Activated CD8-positive, alpha-beta memory T cell treated with anti-CD3 and anti-CD28 coated beads, Interleukin-2, amount 10 ng/mL, durations not matched to agents 7 days and 5 days (primary cell): Measurements from ENCODE around the gene BCAS1. TPM values are rescaled to one million over a fixed set of nuclear protein-coding genes. Genes with fewer than 3 reads are reported as not detected.

ENCODE experiments used
- ATAC-seq: fragments of 150-1000 bp; cut with Tn5 transposase; one replicate; pipeline ENCODE4 v1.10.0; 2021; ENCODE audit warnings: moderate library complexity
- CTCF ChIA-PET: fragments of 350-600 bp; sonication (Branson Sonifier 250); formaldehyde crosslinking; loops from one replicate; lab custom pipeline; 2021; ENCODE audit warnings: antibody characterized with exemption; lab: Charles Lee
- DNase-seq: peaks from one replicate; pipeline ENCODE4 v3.0.0-alpha.2; 2020
- H3K27ac Mint-ChIP-seq: one replicate; pipeline ENCODE4 v1.8.0; 2021; ENCODE audit warnings: mild to moderate bottlenecking, mixed read lengths
- H3K27me3 Mint-ChIP-seq: one replicate; pipeline ENCODE4 v1.8.0; 2021; ENCODE audit warnings: mixed read lengths
- H3K36me3 Mint-ChIP-seq: one replicate; pipeline ENCODE4 v1.8.0; 2021; ENCODE audit warnings: mild to moderate bottlenecking, mixed read lengths
- H3K4me1 Mint-ChIP-seq: one replicate; pipeline ENCODE4 v1.8.0; 2021; ENCODE audit warnings: mixed read lengths
- H3K4me3 Mint-ChIP-seq: one replicate; pipeline ENCODE4 v1.8.0; 2021; ENCODE audit warnings: mild to moderate bottlenecking, moderate library complexity, mixed read lengths
- H3K9me3 Mint-ChIP-seq: one replicate; pipeline ENCODE4 v1.8.0; 2022; ENCODE audit warnings: low read depth, mixed read lengths
- total RNA-seq, 2 experiments: library from RNA; stranded (reverse); gene quantifications; one replicate each; pipeline ENCODE4 v1.2.3, GENCODE V29; 2021

BCAS1 gene
- total RNA-seq, 2 experiments from 2014 or later, result 0.14 TPM; not detected in 1

- H3K9me3 Mint-ChIP-seq, result no peaks in the 10 kb centered on the region
- no peak overlapping the region for H3K4me3 Mint-ChIP-seq
- no peaks in the 10 kb centered on the region for H3K36me3 Mint-ChIP-seq
- ATAC-seq, result no peak
- no peaks in the 10 kb centered on the region for H3K4me1 Mint-ChIP-seq
- no peak overlapping the region for H3K27ac Mint-ChIP-seq
- CTCF ChIA-PET, result no interaction called here
- H3K27me3 Mint-ChIP-seq, result peaks cover 50% of the 10 kb centered on the region
- DNase-seq, result no peak
These were observed 77.1 kb downstream of the BCAS1 start for GRCh38 chr20:53993310-53993709.

DNA sequence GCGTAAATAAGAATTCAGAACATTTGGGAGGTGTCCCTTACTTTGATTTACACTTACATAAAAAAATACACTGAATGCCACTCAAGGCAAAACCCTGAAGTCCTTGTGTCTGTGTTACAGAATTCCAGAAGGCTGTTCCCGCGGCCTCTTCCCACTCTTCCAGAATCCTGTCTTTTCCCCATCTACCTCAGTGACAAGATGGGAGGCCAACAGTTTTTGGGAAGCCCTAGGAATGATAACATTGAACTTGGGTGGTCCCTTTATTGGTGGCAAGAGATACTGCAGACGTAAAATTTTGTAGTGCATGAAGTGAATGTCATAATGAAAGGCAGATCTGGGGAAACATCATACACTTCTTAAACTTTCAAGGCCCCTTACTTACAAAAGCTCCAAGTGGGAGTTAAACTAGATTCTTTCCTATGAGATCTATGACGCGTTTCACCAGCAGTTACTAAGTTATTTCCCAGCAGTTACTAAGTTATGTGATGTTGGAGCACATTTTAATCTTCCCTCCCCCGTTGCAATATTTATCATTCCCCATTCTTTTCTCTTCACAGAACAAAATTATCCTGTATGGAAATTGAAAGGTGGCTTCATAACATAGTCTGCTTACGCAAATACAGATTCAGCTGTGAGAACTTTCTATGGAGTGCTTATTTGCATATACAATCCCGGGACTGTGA lies 79.5 kb downstream of the BCAS1 start:
- DNase-seq (no peak), ATAC-seq (no peak)
- Mint-ChIP-seq H3K27ac (no peak overlapping the region), H3K27me3 (peaks cover 48% of the 10 kb centered on the region), H3K4me3 (no peak overlapping the region), H3K4me1 (no peaks in the 10 kb centered on the region), H3K36me3 (no peaks in the 10 kb centered on the region), H3K9me3 (no peaks in the 10 kb centered on the region)
- CTCF ChIA-PET, result no interaction called here

GRCh38 chr20:53990003-53990402 lies 80.4 kb downstream of the BCAS1 start:
- no peaks in the 10 kb centered on the region for H3K36me3 Mint-ChIP-seq
- DNase-seq, result no peak
- H3K9me3 Mint-ChIP-seq, result no peaks in the 10 kb centered on the region
- ATAC-seq, result no peak
- no peaks in the 10 kb centered on the region for H3K4me1 Mint-ChIP-seq
- H3K27ac Mint-ChIP-seq, result no peak overlapping the region
- no peak overlapping the region for H3K4me3 Mint-ChIP-seq
- peaks cover 47% of the 10 kb centered on the region for H3K27me3 Mint-ChIP-seq
- CTCF ChIA-PET, result no interaction called here

DNA sequence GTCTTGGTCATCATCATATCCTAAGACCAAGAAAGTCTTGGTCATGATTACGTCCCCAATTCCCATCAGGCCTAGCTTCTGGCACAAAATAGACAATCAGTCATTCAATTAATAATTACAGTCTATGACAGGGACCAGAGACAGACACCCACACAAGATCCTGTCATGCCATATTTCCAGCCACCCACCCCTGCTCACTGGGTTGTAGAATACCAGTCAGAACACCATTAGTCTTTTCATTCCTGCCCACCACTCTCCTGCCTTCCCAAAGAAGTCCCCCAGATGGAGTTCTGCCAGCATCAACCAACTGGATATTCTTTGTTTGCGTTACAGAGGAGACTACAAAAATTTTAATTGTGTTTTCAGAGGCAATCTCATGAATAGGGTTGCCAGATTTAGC lies 81.0 kb downstream of the BCAS1 start:
- ATAC-seq (no peak), DNase-seq (no peak)
- peaks cover 50% of the 10 kb centered on the region for H3K27me3 Mint-ChIP-seq
- H3K27ac Mint-ChIP-seq, result no peak overlapping the region
- H3K36me3 Mint-ChIP-seq, result no peaks in the 10 kb centered on the region
- no peaks in the 10 kb centered on the region for H3K9me3 Mint-ChIP-seq
- peaks cover 6% of the 10 kb centered on the region for H3K4me1 Mint-ChIP-seq
- CTCF ChIA-PET, result interaction anchor here (0.6 kb wide), 1 partner anchor 56 kb away, joined by 4 read pairs; no protein-coding TSS in a partner anchor
- H3K4me3 Mint-ChIP-seq, result no peak overlapping the region

DNA sequence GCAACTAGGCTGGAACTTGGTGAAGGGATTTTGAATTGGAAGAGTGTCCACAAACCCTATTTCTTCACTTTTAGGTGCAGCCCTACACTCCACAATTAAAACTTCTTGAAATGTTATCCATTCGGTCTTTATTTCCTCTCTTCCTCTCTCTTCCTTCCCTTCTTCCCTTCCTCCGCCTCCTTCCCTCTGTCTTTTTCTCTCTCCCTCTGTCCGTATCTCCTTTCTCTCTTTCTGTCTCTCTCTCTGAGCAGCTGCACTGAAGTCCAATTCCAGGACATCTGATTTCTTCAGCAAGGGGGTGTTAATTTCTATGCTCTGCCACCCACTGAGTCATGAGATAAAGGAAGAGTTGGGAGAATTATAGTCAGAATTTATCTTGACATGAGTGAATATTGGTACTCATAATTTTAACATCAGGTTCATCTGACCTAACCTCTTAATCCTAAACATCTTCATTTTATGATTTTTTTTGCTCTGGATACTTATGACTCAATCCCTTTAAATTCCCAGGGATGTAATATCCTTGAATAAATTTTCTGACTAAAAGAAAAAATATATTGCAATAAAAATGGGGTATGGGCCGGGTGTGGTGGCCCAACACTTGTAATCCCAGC lies 84.2 kb downstream of the BCAS1 start:
- ATAC-seq (no peak), DNase-seq (no peak)
- no peaks in the 10 kb centered on the region for H3K9me3 Mint-ChIP-seq
- H3K27ac Mint-ChIP-seq, result no peak overlapping the region
- H3K4me1 Mint-ChIP-seq, result peaks cover 14% of the 10 kb centered on the region
- CTCF ChIA-PET, result no interaction called here
- no peaks in the 10 kb centered on the region for H3K36me3 Mint-ChIP-seq
- H3K4me3 Mint-ChIP-seq, result no peak overlapping the region
- peaks cover 28% of the 10 kb centered on the region for H3K27me3 Mint-ChIP-seq

DNA sequence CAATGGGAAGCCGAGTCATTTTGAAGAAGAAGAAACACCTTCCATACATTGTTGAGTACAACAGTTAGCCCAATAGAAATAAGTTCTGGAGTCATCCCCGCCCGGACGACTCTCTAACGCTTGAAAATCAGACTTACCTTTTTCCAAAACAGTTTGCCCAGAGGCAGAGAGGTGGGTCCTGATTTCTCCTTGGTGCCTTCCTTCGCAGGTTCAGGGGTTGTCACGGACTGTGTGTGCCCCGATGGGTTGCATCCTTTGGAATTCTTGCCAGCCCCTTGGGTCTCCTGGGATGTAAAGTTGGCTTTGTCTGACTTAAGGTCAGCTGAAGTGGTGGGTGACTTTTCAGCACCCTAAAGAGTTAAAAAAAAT lies 85.3 kb downstream of the BCAS1 start:
- no peak for ATAC-seq
- H3K4me1 Mint-ChIP-seq, result peaks cover 16% of the 10 kb centered on the region
- peaks cover 27% of the 10 kb centered on the region for H3K27me3 Mint-ChIP-seq
- no peaks in the 10 kb centered on the region for H3K36me3 Mint-ChIP-seq
- DNase-seq, result no peak
- H3K4me3 Mint-ChIP-seq, result no peak overlapping the region
- H3K9me3 Mint-ChIP-seq, result no peaks in the 10 kb centered on the region
- H3K27ac Mint-ChIP-seq, result no peak overlapping the region
- CTCF ChIA-PET, result no interaction called here

GRCh38 chr20:53984356-53985149 lies 85.8 kb downstream of the BCAS1 start:
- Mint-ChIP-seq H3K36me3 (no peaks in the 10 kb centered on the region), H3K27me3 (peaks cover 24% of the 10 kb centered on the region), H3K27ac (no peak overlapping the region), H3K9me3 (no peaks in the 10 kb centered on the region), H3K4me1 (peaks cover 16% of the 10 kb centered on the region), H3K4me3 (no peak overlapping the region)
- ATAC-seq (no peak), DNase-seq (no peak)
- CTCF ChIA-PET, result no interaction called here

DNA sequence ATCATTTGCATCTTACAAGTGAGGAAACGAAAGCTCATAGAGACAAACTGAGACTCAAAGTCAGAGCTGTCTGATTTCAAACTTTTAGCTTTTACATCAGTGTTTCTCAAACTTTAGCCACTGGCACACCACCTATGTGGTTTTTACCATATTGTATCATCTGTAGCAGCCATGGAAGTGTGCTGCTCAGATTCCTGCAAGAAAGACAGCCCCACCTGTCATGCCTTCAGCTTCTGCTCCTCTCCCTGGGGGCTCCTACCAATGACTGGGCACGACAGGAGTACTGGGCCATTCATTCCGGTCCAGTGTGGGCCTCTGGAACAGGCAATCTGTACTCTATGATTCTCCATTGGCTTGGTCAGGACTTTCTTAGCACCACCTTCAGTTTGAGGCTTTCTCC lies 87.0 kb downstream of the BCAS1 start:
- DNase-seq (no peak), ATAC-seq (no peak)
- peaks cover 23% of the 10 kb centered on the region for H3K27me3 Mint-ChIP-seq
- H3K9me3 Mint-ChIP-seq, result no peaks in the 10 kb centered on the region
- CTCF ChIA-PET, result no interaction called here
- H3K36me3 Mint-ChIP-seq, result no peaks in the 10 kb centered on the region
- no peak overlapping the region for H3K27ac Mint-ChIP-seq
- H3K4me1 Mint-ChIP-seq, result peaks cover 16% of the 10 kb centered on the region
- H3K4me3 Mint-ChIP-seq, result no peak overlapping the region

- CTCF ChIA-PET, result no interaction called here
- Mint-ChIP-seq H3K4me1 (peaks cover 16% of the 10 kb centered on the region), H3K27me3 (peaks cover 20% of the 10 kb centered on the region), H3K27ac (no peak overlapping the region), H3K9me3 (no peaks in the 10 kb centered on the region), H3K36me3 (no peaks in the 10 kb centered on the region), H3K4me3 (no peak overlapping the region)
- DNase-seq (no peak), ATAC-seq (no peak)
These were observed 87.8 kb downstream of the BCAS1 start for GRCh38 chr20:53982624-53983023.

DNA sequence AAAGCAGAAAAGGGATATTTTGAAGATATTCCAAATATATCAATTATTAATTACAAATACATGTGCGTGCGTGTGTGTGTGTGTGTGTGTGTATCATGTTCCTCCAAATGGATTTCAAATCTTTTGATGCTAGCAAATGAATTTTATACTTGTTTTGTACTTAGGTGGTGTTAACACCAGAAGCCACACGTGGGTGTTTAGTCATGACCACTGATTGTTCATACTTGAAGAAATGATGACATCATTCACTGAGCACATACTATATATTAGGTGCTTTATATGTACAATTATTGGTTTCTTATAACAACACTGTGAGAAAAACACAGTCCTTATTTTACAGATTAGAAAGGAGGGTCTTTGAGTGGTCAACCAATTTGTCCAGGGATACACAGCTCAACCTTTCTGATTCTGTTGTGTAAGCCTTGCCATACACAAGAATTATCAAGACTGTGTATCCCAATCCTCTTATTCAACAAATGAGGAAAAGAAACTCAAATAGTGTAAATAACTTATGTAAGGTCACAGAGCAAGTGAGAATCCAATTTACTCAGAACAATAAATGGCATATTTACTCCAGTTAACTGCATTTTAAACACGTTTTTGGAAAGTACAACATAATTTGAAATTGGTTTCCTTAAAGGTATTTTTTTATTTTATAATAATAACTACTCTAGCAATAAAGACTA lies 88.5 kb downstream of the BCAS1 start:
- CTCF ChIA-PET, result no interaction called here

DNA sequence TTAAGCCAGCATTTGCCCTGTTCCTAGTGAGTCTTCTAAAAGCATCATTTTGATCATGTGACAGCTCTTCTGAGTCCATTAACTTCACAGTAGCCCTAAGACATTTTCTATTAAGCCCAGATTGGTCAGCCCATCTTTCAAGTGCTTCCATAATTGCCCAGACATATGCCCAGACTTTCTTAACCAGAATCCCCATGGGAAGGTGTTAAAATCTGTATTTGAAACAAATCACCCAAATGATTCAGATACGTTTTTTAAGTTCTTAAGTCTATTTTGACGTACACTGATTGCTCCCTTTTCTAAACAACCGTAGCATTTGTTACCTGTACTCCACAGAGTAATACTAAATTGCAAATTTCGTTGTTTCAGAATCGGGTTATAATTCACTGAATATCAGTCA lies 89.3 kb downstream of the BCAS1 start:
- Mint-ChIP-seq H3K36me3 (no peaks in the 10 kb centered on the region), H3K4me3 (no peak overlapping the region), H3K9me3 (no peaks in the 10 kb centered on the region), H3K27ac (no peak overlapping the region), H3K27me3 (peaks cover 19% of the 10 kb centered on the region), H3K4me1 (peaks cover 16% of the 10 kb centered on the region)
- CTCF ChIA-PET, result no interaction called here
- DNase-seq (no peak), ATAC-seq (no peak)

More for the DNA sequence above, 88.5 kb downstream of the BCAS1 start:
- ATAC-seq (peak; percentile 49), DNase-seq (peak; percentile 48)
- no peaks in the 10 kb centered on the region for H3K36me3 Mint-ChIP-seq
- H3K4me3 Mint-ChIP-seq, result no peak overlapping the region
- peaks cover 16% of the 10 kb centered on the region for H3K4me1 Mint-ChIP-seq
- H3K9me3 Mint-ChIP-seq, result no peaks in the 10 kb centered on the region
- peaks cover 20% of the 10 kb centered on the region for H3K27me3 Mint-ChIP-seq
- H3K27ac Mint-ChIP-seq, result no peak overlapping the region

- ATAC-seq (no peak), DNase-seq (no peak)
- Mint-ChIP-seq H3K27me3 (peaks cover 18% of the 10 kb centered on the region), H3K4me3 (no peak overlapping the region), H3K4me1 (peaks cover 16% of the 10 kb centered on the region), H3K36me3 (no peaks in the 10 kb centered on the region), H3K27ac (no peak overlapping the region), H3K9me3 (no peaks in the 10 kb centered on the region)
- CTCF ChIA-PET, result no interaction called here
These were observed 90.3 kb downstream of the BCAS1 start for GRCh38 chr20:53980031-53980465.

DNA sequence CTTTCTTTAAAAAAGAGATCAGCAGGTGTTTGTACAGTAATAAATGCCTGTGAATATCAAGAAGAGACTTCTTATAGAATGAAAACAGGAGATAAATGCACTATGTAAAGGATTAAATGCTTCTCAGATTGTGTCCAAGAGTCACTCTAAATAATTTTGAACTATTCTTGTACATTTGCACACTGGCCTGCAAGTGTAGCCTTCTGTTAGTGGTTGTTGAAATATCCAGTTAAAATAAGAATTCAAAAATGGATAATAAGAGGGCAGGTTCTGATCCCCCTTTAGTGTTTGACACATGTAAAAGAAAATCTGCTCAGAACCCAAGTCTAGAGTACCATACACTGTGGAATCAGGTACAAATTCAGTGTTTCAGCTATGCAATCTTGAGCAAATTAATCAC lies 91.9 kb downstream of the BCAS1 start:
- H3K4me1 Mint-ChIP-seq, result peaks cover 7% of the 10 kb centered on the region
- H3K27me3 Mint-ChIP-seq, result peaks cover 16% of the 10 kb centered on the region
- no peak overlapping the region for H3K4me3 Mint-ChIP-seq
- H3K36me3 Mint-ChIP-seq, result no peaks in the 10 kb centered on the region
- CTCF ChIA-PET, result no interaction called here
- H3K9me3 Mint-ChIP-seq, result peaks cover 2% of the 10 kb centered on the region
- no peak for ATAC-seq
- H3K27ac Mint-ChIP-seq, result no peak overlapping the region
- DNase-seq, result no peak
